NCI-H1105 (cell line): ENCODE results near the gene KRT82.
"Not testable (repeated sequence)": the region's sequence is repeated elsewhere in the genome, so short reads cannot be mapped to it uniquely, and the experiment has no call there.

ENCODE experiments used
- DNase-seq: peaks from one replicate; lab custom pipeline; 2025; lab: John Stamatoyannopoulos, UW

KRT82 gene

GRCh38 chr12:52405922-52406385 is at the start of gene KRT82:
KRT82 (minus strand) TSS chr12:52406335; CDS start chr12:52406277, 58 bp downstream.
- no peak for DNase-seq

- DNase-seq: no peak
These were observed 49.7 kb upstream of the KRT82 start for GRCh38 chr12:52455821-52456220.

DNA sequence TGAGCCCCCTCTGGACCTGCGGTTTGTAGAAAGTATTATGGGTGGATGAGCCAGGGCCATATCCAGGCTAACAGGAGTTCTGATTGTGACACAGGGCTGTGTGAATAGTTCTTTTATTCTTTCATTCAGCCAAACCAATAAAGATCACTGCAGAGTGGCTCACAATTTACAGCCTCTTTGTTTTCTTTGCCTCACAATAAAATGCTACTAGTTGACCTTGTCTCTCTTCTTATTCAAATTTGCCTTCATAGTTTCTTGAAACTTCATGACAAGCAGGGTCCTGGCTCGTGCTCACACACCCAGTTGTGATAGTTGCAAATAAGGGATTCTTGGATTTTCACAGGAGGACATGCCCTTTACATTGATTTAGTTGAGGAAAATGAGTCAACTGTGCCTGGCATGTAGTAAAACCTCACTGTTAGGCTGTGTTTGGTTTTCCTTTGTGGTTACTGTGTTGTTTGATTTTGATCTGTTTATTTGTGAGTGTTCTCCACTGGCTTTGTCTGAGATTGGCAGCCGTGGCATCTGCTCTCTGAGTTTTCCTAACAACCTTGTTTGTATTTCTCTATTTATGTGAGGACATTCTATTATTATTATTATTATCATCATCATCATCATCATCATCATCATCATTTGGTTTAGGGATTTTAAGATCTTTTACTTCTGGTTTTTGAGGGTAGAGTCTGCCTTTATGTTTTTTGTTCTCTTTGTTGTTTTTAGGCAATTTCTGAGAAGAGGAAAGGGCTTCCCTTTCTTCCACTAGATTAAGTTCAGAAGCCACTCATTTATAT is 48.5 kb upstream of the KRT82 start:
- no peak for DNase-seq

GRCh38 chr12:52452101-52452500 is 46.0 kb upstream of the KRT82 start, which contains the start of gene KRT6B:
KRT6B (minus strand) TSS chr12:52452146; CDS start chr12:52452078, 68 bp downstream.
- DNase-seq: no peak

DNA sequence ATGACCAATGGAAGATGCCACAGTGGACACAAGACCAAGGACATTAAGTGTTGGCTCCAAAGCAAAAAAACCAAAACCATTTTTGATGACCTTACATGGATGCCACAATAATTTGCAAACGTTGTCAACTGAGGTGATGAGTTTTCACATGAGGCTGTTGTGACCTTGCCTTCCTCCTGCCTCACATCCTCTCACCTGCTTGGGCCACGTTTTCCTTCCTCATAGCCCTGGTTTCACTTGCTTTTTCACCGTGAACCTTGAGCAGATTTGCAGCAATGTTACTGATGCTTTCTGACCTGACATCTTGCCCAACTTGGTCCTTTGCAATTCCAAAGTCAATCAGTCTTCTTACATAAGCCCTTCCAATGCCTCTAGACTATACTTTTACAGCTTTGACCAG is 42.1 kb upstream of the KRT82 start:
- DNase-seq: no peak

GRCh38 chr12:52447196-52447595 is 41.1 kb upstream of the KRT82 start:
- DNase-seq: not testable (repeated sequence)

GRCh38 chr12:52446367-52447045 is 40.4 kb upstream of the KRT82 start:
- DNase-seq: no peak

- DNase-seq: no peak
These were observed 39.7 kb upstream of the KRT82 start for GRCh38 chr12:52445876-52446275.

GRCh38 chr12:52444647-52445595 is 38.8 kb upstream of the KRT82 start:
- DNase-seq: no peak

- DNase-seq: no peak
These were observed 37.8 kb upstream of the KRT82 start for GRCh38 chr12:52443966-52444365.

GRCh38 chr12:52442600-52443061 is 36.5 kb upstream of the KRT82 start:
- no peak for DNase-seq

DNA sequence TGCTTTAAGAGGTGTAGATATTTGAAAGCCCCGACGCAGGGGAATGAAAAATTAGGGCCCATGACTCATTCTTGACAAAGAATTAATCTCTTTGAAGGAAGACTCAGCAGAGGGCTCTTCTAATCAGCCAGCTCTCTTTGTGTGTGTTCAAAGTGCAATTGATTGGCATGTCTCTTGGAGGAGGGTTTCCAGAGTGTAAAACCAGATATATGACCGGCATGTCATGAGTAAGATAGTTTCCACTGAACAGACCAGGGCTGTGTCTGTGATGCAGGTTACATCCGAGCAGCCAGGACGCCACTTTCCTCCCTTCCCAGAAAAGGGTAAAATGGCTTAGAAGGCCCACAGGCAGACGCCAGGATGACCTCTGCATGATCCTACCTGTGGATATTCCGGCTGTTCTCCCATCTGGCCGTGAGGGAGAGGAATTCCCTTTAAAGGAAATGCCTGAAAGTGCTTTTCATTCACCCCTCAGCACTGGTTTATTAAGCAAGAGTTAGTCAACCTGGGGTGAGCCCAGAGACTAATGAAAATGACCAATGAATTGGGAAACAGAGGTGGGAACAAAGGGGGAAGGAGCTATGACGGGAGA is 35.3 kb upstream of the KRT82 start:
- no peak for DNase-seq

DNA sequence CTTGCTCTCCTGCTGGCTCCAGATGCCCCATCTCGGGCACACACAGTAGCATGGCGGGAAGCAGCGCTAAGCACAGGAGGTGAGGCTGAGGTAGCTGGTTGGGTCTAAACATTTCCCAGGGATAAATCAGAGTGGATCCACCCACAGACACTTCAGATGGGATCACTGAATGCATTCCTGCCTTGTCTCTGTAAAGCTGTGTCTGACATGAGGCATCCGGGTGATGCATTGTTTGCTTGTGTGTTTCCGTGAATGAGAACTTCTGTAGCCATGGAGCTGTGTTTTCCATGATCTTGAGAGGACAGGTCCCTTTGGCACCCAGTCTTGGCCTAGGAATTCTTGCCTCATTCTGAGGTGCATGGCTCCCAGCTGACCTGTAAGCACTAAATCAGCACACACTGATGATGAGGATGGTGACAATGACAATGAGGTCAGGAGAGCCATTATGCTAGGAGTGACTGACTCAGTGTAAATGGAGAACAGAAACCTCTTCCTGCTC is 34.7 kb upstream of the KRT82 start:
- DNase-seq: no peak

DNA sequence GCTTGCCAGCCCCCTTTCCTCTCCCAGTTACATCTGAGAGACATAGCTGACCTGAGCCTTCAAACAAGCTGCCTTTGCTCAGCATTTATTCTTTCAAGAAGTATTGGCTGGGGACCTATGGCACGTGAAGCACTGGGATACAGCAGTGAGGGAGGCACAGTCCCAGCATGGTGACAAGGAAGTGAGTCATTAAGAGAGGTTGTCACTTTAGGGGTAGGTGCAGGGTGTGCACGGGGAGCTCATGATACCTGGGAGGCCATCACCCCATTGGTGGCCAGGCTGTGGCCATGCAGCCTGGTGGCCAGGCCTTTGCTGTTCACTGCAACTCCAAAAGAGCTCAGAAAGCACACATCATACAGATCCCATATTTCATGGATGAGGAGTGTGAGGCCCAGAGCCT is 33.7 kb upstream of the KRT82 start:
- no peak for DNase-seq

GRCh38 chr12:52439420-52439819 is 33.3 kb upstream of the KRT82 start:
- DNase-seq: no peak

DNA sequence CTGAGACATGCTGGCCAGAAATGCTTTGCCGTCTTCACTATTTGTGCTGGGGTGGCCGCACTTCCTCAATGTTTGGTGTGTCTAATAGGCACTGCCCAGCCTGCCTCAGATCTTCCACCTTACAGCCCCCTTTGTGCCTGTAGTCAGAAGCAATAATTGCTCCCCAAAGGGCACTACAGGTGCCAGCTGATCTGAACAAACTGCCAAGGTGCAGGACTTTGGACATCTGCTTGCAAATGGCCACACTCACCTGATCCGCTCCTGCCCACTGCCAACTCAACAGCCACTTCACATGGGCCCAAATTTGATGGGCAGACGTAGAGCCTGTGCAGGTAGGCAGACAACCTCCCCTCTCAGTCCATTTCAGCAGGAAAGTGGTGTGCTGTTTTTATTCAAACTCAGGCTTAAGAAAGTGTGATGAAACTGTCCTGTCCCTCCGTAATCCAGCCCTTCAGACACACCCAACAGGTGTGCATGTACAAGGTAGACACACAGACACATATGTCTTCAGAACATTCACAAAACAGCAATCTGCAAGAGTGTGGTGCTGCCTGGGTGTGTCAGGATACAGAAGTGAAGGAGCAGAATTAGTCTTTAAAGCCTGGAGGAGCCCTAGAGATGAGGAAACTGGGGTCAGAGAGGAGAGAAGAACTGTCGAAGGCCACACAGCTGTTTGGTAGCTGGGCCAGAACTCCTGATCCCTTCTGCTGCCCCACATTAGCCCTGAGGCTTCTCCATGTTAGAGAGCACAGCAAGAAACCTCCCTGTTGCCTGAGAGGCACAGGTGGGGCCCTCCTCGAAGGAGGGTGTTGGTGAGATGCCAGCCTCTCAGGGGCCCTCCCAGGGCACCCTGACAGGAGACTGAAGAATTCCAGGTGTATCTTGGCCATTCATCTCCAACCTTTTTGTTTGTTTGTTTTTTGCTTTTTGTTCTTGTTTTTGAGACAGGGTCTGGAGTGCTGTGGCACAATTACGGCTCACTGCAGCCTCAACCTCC is 32.5 kb upstream of the KRT82 start:
- no peak for DNase-seq

- DNase-seq: no peak
These were observed 31.4 kb upstream of the KRT82 start for GRCh38 chr12:52437508-52437907.

- DNase-seq: no peak
These were observed 30.8 kb upstream of the KRT82 start for GRCh38 chr12:52436828-52437474.

DNA sequence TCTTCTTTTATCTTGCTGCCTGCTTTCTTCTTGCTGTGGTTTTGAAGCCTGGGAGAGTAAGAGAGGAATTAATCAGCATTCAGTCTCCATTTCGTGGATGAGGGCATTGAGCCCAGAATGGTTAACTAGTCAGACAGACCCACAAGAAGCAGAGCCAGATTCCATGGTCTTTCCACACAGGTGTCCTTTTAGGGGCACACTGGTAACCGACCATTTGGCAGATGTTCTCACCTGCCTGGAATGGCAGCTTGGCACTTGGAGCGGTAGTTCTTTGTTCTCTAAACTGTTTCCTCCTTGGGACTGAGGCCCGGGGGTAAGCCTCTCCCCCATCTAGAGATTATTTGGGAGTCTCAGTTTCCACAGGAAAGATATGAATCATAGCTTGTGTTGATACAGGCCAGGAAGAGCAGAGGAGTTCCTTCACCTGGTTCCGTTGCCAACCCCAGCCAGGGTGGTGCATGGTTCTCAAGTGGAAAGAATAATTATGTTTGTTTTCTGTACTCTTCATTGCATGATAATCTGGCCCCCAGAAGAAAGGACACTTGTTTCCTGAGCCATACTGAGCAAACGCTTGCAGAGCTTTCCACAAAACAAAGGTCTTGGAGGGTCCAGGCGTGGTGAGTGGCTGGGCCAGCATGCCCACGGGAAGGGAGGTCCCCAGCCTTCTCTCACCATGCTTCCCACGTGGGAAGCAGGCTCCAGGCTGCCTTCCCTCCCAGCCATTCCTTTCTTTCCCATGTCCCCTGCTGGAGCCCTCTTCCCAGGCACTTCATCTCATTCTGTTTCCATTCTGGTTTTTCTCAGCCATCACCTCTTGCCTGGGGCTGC is 30.1 kb upstream of the KRT82 start:
- DNase-seq: no peak
